IPS-NIHi11 (cell line): ENCODE data around the gene P2RX3.
A peak's percentile ranks its signal among the peaks of the same experiment; 100 is the strongest.
"Not testable (repeated sequence)": the region's sequence is repeated elsewhere in the genome, so short reads cannot be mapped to it uniquely, and the experiment has no call there.

Experiments used
- DNase-seq: peaks from one replicate; pipeline ENCODE4 v3.0.0; 2012; ENCODE audit warnings: mixed read lengths, low spot score

P2RX3 gene

GRCh38 chr11:57338142-57338541 is at the start of gene P2RX3:
Gene P2RX3, plus strand, starts transcription at chr11:57338352. Its CDS starts 199 bp downstream, at chr11:57338551.
- DNase-seq = no peak

GRCh38 chr11:57288771-57289579 is 49.2 kb upstream of the P2RX3 start:
- DNase-seq = peak; percentile 46

GRCh38 chr11:57290288-57290687 is 47.9 kb upstream of the P2RX3 start:
- DNase-seq = no peak

GRCh38 chr11:57294225-57295131 is 43.7 kb upstream of the P2RX3 start:
- peak; percentile 44 for DNase-seq

- DNase-seq = not testable (repeated sequence)
These were observed 41.9 kb upstream of the P2RX3 start for GRCh38 chr11:57296205-57296604.

- no peak for DNase-seq
These were observed 40.9 kb upstream of the P2RX3 start for GRCh38 chr11:57297221-57297620.

GRCh38 chr11:57299150-57299737 is 38.9 kb upstream of the P2RX3 start:
- no peak for DNase-seq

- DNase-seq = no peak
These were observed 37.4 kb upstream of the P2RX3 start for GRCh38 chr11:57300785-57301184.

GRCh38 chr11:57301711-57302423 is 36.3 kb upstream of the P2RX3 start:
- DNase-seq = no peak

GRCh38 chr11:57302489-57302888 is 35.7 kb upstream of the P2RX3 start:
- no peak for DNase-seq

- DNase-seq = peak; percentile 54
These were observed 34.7 kb upstream of the P2RX3 start for GRCh38 chr11:57303280-57303989.

GRCh38 chr11:57303990-57304579 is 34.1 kb upstream of the P2RX3 start:
- no peak for DNase-seq

GRCh38 chr11:57305523-57305922 is 32.6 kb upstream of the P2RX3 start:
- DNase-seq = no peak

GRCh38 chr11:57306161-57306876 is 31.8 kb upstream of the P2RX3 start:
- DNase-seq = no peak

GRCh38 chr11:57306940-57307565 is 31.1 kb upstream of the P2RX3 start:
- DNase-seq = no peak

- no peak for DNase-seq
These were observed 30.4 kb upstream of the P2RX3 start for GRCh38 chr11:57307666-57308270.

GRCh38 chr11:57308426-57309060 is 29.6 kb upstream of the P2RX3 start:
- no peak for DNase-seq

- DNase-seq = no peak
These were observed 28.8 kb upstream of the P2RX3 start for GRCh38 chr11:57309106-57310059.
